Measurements from ENCODE around the gene ANKRA2.

ANKRA2 gene

GRCh38 chr5:73528248-73528647 lies 37.2 kb downstream of the ANKRA2 start:
- Histone ChIP-seq H3K27me3 (ENCODE audit: insufficient read depth, low read length, poor library complexity, severe bottlenecking) (no peaks in the 10 kb centered on the region), H3F3A (ENCODE audit: low read depth) (no peaks in the 10 kb centered on the region), H3K9ac (ENCODE audit: low read depth, low read length, poor library complexity, severe bottlenecking) (no peak overlapping the region), H2AFZ (ENCODE audit: low read length) (no peak overlapping the region), H3K4me1 (ENCODE audit: insufficient read depth, low read length, poor library complexity, severe bottlenecking) (no peaks in the 10 kb centered on the region), H3K9me3 (ENCODE audit: insufficient read depth, low read depth, low read length) (no peaks in the 10 kb centered on the region), H3K4me2 (ENCODE audit: low read depth, low read length, poor library complexity, severe bottlenecking) (no peak overlapping the region), H3K9me2 (replicated peaks; ENCODE audit: low read depth, low read length) (no peaks in the 10 kb centered on the region), H3K79me2 (ENCODE audit: insufficient read depth, low read length) (no peaks in the 10 kb centered on the region), H3K4me3 (ENCODE audit: low read length, poor library complexity, severe bottlenecking) (no peak overlapping the region), H4K20me1 (ENCODE audit: insufficient read depth, low read length, poor library complexity, severe bottlenecking) (no peaks in the 10 kb centered on the region), H3K36me3 (ENCODE audit: insufficient read depth, low read length) (no peaks in the 10 kb centered on the region)
- TF ChIP-seq EZH2phosphoT487 (IDR thresholded peaks at IDR 0.05; ENCODE audit: borderline replicate concordance) (no peak), CTCF (conservative IDR thresholded peaks at IDR 0.05; ENCODE audit: low read length) (no peak)

DNA sequence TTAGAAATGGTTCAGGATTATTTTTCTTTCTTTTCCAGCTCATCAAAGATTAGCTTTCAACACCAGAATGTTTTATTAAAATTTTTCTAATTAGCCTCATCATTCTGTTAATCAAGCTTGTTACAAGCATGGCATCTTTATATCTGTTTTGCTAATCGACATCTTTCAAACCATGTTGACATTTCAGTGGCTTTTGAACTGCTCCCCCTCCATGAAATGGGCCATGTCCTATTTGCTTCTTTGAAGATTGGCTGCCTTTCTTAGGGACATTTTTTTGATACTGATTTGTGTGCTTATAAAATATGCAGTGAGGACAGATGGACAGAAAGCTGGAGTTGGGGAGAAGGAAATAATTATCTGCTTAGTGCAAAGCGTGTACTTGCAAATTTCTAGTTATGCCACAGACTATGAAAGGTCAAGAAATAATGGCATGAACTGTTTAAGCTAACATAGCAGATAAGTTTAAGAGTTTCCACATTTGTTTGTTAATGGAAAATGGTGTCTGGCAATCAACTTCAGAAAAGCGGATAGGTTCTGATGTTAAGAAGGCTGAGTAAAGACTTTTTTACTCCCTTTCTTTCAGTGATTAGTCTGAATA lies 39.7 kb downstream of the ANKRA2 start:
- Histone ChIP-seq H2AFZ (ENCODE audit: low read length) (no peak overlapping the region), H3F3A (ENCODE audit: low read depth) (no peaks in the 10 kb centered on the region), H3K27me3 (ENCODE audit: insufficient read depth, low read length, poor library complexity, severe bottlenecking) (no peaks in the 10 kb centered on the region), H3K4me2 (ENCODE audit: low read depth, low read length, poor library complexity, severe bottlenecking) (no peak overlapping the region), H3K36me3 (ENCODE audit: insufficient read depth, low read length) (no peaks in the 10 kb centered on the region), H3K9ac (ENCODE audit: low read depth, low read length, poor library complexity, severe bottlenecking) (no peak overlapping the region), H4K20me1 (ENCODE audit: insufficient read depth, low read length, poor library complexity, severe bottlenecking) (no peaks in the 10 kb centered on the region), H3K79me2 (ENCODE audit: insufficient read depth, low read length) (no peaks in the 10 kb centered on the region), H3K9me3 (ENCODE audit: insufficient read depth, low read depth, low read length) (no peaks in the 10 kb centered on the region), H3K4me3 (ENCODE audit: low read length, poor library complexity, severe bottlenecking) (no peak overlapping the region), H3K9me2 (replicated peaks; ENCODE audit: low read depth, low read length) (no peaks in the 10 kb centered on the region), H3K4me1 (ENCODE audit: insufficient read depth, low read length, poor library complexity, severe bottlenecking) (no peaks in the 10 kb centered on the region)
- TF ChIP-seq EZH2phosphoT487 (IDR thresholded peaks at IDR 0.05; ENCODE audit: borderline replicate concordance), result no peak
- TF ChIP-seq CTCF (conservative IDR thresholded peaks at IDR 0.05; ENCODE audit: low read length), result no peak

- no peaks in the 10 kb centered on the region for H3K9me2 ChIP-seq (replicated peaks; ENCODE audit: low read depth, low read length)
- no peak overlapping the region for H2AFZ ChIP-seq (ENCODE audit: low read length)
- no peak overlapping the region for H3K4me3 ChIP-seq (ENCODE audit: low read length, poor library complexity, severe bottlenecking)
- H3K9ac ChIP-seq (ENCODE audit: low read depth, low read length, poor library complexity, severe bottlenecking), result no peak overlapping the region
- no peaks in the 10 kb centered on the region for H3F3A ChIP-seq (ENCODE audit: low read depth)
- no peaks in the 10 kb centered on the region for H3K27me3 ChIP-seq (ENCODE audit: insufficient read depth, low read length, poor library complexity, severe bottlenecking)
- H3K9me3 ChIP-seq (ENCODE audit: insufficient read depth, low read depth, low read length), result no peaks in the 10 kb centered on the region
- H3K4me1 ChIP-seq (ENCODE audit: insufficient read depth, low read length, poor library complexity, severe bottlenecking), result no peaks in the 10 kb centered on the region
- no peaks in the 10 kb centered on the region for H3K79me2 ChIP-seq (ENCODE audit: insufficient read depth, low read length)
- H4K20me1 ChIP-seq (ENCODE audit: insufficient read depth, low read length, poor library complexity, severe bottlenecking), result no peaks in the 10 kb centered on the region
- H3K36me3 ChIP-seq (ENCODE audit: insufficient read depth, low read length), result no peaks in the 10 kb centered on the region
- TF ChIP-seq CTCF (conservative IDR thresholded peaks at IDR 0.05; ENCODE audit: low read length) (no peak), EZH2phosphoT487 (IDR thresholded peaks at IDR 0.05; ENCODE audit: borderline replicate concordance) (no peak)
- no peak overlapping the region for H3K4me2 ChIP-seq (ENCODE audit: low read depth, low read length, poor library complexity, severe bottlenecking)
Observed at GRCh38 chr5:73523861-73524260, 41.6 kb downstream of the ANKRA2 start.

All from Loucy (cell line).